T-helper 2 cell treated with Interferon-gamma antibody and Interleukin-4, amounts not matched to agents 100 ng/mL and 5 ng/mL, for 36 hours (primary cell): ENCODE data around the gene DERL3. TPM values are rescaled to one million over a fixed set of nuclear protein-coding genes. Genes with fewer than 3 reads are reported as not detected.

Experiments
- intact Hi-C: fragments of 100-400 bp; cut with micrococcal nuclease; formaldehyde crosslinking; loops from one replicate; pipeline ENCODE4 v1.15.1; 2023
- total RNA-seq: library from RNA; stranded (reverse); gene quantifications from 2 replicates; pipeline ENCODE4 v1.2.3, GENCODE V29; 2022

The DERL3 gene
- total RNA-seq, 1 donor from 2014 or later: 12.5 TPM

GRCh38 chr22:23833017-23833751 is 5.6 kb downstream of the DERL3 start:
- intact Hi-C loops: no loop called here

GRCh38 chr22:23832226-23833016 is 6.4 kb downstream of the DERL3 start:
- intact Hi-C loops: no loop called here

- intact Hi-C loops: no loop called here
Measured at GRCh38 chr22:23831781-23832180, 7.0 kb downstream of the DERL3 start.

- intact Hi-C loops: no loop called here
Measured at GRCh38 chr22:23831261-23831660, 7.5 kb downstream of the DERL3 start.

GRCh38 chr22:23829845-23830372 is 8.9 kb downstream of the DERL3 start:
- intact Hi-C loops: no loop called here

GRCh38 chr22:23828800-23829680 is 9.8 kb downstream of the DERL3 start:
- intact Hi-C loops: no loop called here

GRCh38 chr22:23827351-23827995 is 11.3 kb downstream of the DERL3 start:
- intact Hi-C loops: no loop called here

GRCh38 chr22:23826510-23827350 is 12.1 kb downstream of the DERL3 start:
- intact Hi-C loops: no loop called here

- intact Hi-C loops: no loop called here
Measured at GRCh38 chr22:23825246-23825905, 13.4 kb downstream of the DERL3 start.

- intact Hi-C loops: no loop called here
Measured at GRCh38 chr22:23824476-23825245, 14.1 kb downstream of the DERL3 start.

- intact Hi-C loops: no loop called here
Measured at GRCh38 chr22:23823331-23823791, 15.4 kb downstream of the DERL3 start.

GRCh38 chr22:23822101-23822671 is 16.6 kb downstream of the DERL3 start:
- intact Hi-C loops: no loop called here

GRCh38 chr22:23820748-23821211 is 18.0 kb downstream of the DERL3 start:
- intact Hi-C loops: no loop called here

- intact Hi-C loops: no loop called here
Measured at GRCh38 chr22:23818541-23818940, 20.3 kb downstream of the DERL3 start.

GRCh38 chr22:23817146-23817545 is 21.7 kb downstream of the DERL3 start:
- intact Hi-C loops: no loop called here

- intact Hi-C loops: no loop called here
Measured at GRCh38 chr22:23816156-23816976, 22.4 kb downstream of the DERL3 start.

GRCh38 chr22:23815541-23816155 is 23.2 kb downstream of the DERL3 start:
- intact Hi-C loops: no loop called here
